ENCODE results near the gene MGMT. TPM values are rescaled to one million over a fixed set of nuclear protein-coding genes. Genes with fewer than 3 reads are reported as not detected.

The MGMT gene
- total RNA-seq, 4 donors from 2014 or later = 25.6 to 32.2 (median 29.5) TPM

GRCh38 chr10:129581827-129582411 lies 114.9 kb downstream of the MGMT start:
- no peak overlapping the region for H3K4me3 ChIP-seq
- TF ChIP-seq CTCF (IDR thresholded peaks at IDR 0.05) = no peak
- H3K4me1 ChIP-seq = no peaks in the 10 kb centered on the region
- 93% methylated on average over 18 of the region's 19 CpGs for WGBS
- peaks cover 8% of the 10 kb centered on the region for H3K9me3 ChIP-seq
- no peak for DNase-seq (ENCODE audit: low spot score in 2 of 2)
- H3K27ac ChIP-seq = no peak overlapping the region
- H3K36me3 ChIP-seq = no peaks in the 10 kb centered on the region
- no peaks in the 10 kb centered on the region for H3K27me3 ChIP-seq

DNA sequence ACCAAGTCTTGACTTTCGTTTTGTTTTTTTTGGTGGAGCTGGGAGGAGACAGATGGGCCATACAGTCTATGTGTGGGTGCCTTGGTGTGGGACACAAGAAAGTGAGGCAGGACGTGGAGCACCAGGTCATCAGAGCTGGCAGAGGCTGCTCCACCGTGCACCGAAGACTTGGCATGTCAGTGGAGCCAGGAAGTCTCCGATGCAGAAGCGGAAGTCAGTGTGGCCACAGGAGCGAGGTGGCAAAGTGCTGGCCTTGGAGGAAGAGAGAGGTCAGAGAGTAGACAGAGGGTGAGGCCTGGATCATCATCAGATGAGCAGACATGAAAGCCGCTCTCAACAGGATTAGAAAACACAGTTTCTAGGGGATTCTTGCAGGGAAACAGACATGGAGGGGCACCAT lies 116.8 kb downstream of the MGMT start:
- TF ChIP-seq CTCF (IDR thresholded peaks at IDR 0.05) = no peak
- TF ChIP-seq POLR2AphosphoS5 (IDR thresholded peaks at IDR 0.05) = no peak
- no peak for TF ChIP-seq EP300 (IDR thresholded peaks at IDR 0.05)
- TF ChIP-seq POLR2A (IDR thresholded peaks at IDR 0.05) = no peak
- Histone ChIP-seq H3K4me3 (no peak overlapping the region), H3K27me3 (no peaks in the 10 kb centered on the region), H3K9me3 (peaks cover 13% of the 10 kb centered on the region), H3K27ac (no peak overlapping the region), H3K4me1 (no peaks in the 10 kb centered on the region), H3K36me3 (no peaks in the 10 kb centered on the region)
- DNase-seq (ENCODE audit: low spot score in 2 of 2) = no peak
- 90% methylated on average over 8 of the region's 8 CpGs for WGBS

- no peak for DNase-seq (ENCODE audit: low spot score in 2 of 2)
- TF ChIP-seq EP300 (IDR thresholded peaks at IDR 0.05) (no peak), POLR2AphosphoS5 (IDR thresholded peaks at IDR 0.05) (no peak), POLR2A (IDR thresholded peaks at IDR 0.05) (no peak), CTCF (IDR thresholded peaks at IDR 0.05) (no peak)
- Histone ChIP-seq H3K9me3 (peaks cover 13% of the 10 kb centered on the region), H3K4me1 (no peaks in the 10 kb centered on the region), H3K36me3 (peaks cover 5% of the 10 kb centered on the region), H3K27ac (no peak overlapping the region), H3K27me3 (no peaks in the 10 kb centered on the region), H3K4me3 (no peak overlapping the region)
- WGBS = 97% methylated on average over 2 of the region's 2 CpGs
Measured at GRCh38 chr10:129586898-129587443, 119.9 kb downstream of the MGMT start.

DNA sequence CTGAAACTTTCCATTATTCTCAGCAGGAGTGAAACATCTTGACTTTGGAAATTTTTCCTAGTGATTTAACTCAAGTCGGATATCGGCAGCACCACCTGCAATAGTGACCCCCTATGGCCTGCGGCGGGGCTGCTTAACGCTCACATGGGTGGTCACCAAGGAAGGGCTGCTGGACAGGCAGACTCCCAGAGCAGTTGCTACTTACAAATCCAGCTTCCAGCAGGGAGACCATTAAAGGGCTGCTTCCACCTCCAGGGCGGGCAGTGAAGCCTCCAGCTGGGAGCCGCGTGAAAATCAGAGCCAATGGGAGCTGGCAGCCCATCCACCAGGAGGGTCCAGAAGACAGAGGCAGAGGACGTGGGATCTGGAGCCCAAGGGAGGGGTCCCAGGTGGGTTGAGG lies 122.5 kb downstream of the MGMT start:
- TF ChIP-seq POLR2A (IDR thresholded peaks at IDR 0.05) (no peak), CTCF (IDR thresholded peaks at IDR 0.05) (no peak), EP300 (IDR thresholded peaks at IDR 0.05) (no peak), POLR2AphosphoS5 (IDR thresholded peaks at IDR 0.05) (no peak)
- no peak overlapping the region for H3K27ac ChIP-seq
- H3K4me1 ChIP-seq = no peaks in the 10 kb centered on the region
- H3K36me3 ChIP-seq = peaks cover 9% of the 10 kb centered on the region
- no peak overlapping the region for H3K4me3 ChIP-seq
- peaks cover 13% of the 10 kb centered on the region for H3K9me3 ChIP-seq
- no peak for DNase-seq (ENCODE audit: low spot score in 2 of 2)
- 97% methylated on average over 9 of the region's 9 CpGs for WGBS
- H3K27me3 ChIP-seq = no peaks in the 10 kb centered on the region

GRCh38 chr10:129593953-129594352 lies 126.9 kb downstream of the MGMT start:
- DNase-seq (ENCODE audit: low spot score in 2 of 2) = no peak
- H3K36me3 ChIP-seq = peaks cover 11% of the 10 kb centered on the region
- H3K27me3 ChIP-seq = no peaks in the 10 kb centered on the region
- 84% methylated on average over 3 of the region's 3 CpGs for WGBS
- no peaks in the 10 kb centered on the region for H3K9me3 ChIP-seq
- no peak overlapping the region for H3K4me3 ChIP-seq
- H3K27ac ChIP-seq = no peak overlapping the region
- no peaks in the 10 kb centered on the region for H3K4me1 ChIP-seq
- TF ChIP-seq CTCF (IDR thresholded peaks at IDR 0.05) (no peak), POLR2A (IDR thresholded peaks at IDR 0.05) (no peak), EP300 (IDR thresholded peaks at IDR 0.05) (no peak), POLR2AphosphoS5 (IDR thresholded peaks at IDR 0.05) (no peak)
